HL-60 (cell line): ENCODE results near the gene ZNF280B.

Experiments
- DNase-seq, 2 experiments: peaks; one replicate each; pipeline ENCODE4 v3.0.0-alpha.2; 2010 to 2020; ENCODE audit warnings: low read depth in 1 of 2, low spot score in 1 of 2
- H3K27ac ChIP-seq: fragments of 250-450 bp; sonication (Bioruptor Pico); replicated peaks from 2 replicates; pipeline ENCODE4 v1.5.1; 2020; ENCODE audit warnings: mild to moderate bottlenecking, moderate library complexity
- H3K27me3 ChIP-seq: fragments of 250-450 bp; sonication (Bioruptor Pico); 2 replicates; pipeline ENCODE4 v1.5.1; 2021; ENCODE audit warnings: mild to moderate bottlenecking, moderate library complexity; ENCODE audit not compliant: insufficient read depth, poor library complexity, severe bottlenecking
- H3K4me3 ChIP-seq: replicated peaks from 2 replicates; pipeline ENCODE4 v1.5.1; 2011; ENCODE audit warnings: mild to moderate bottlenecking, control low read depth, low read length; ENCODE audit not compliant: insufficient read depth
- GABPA ChIP-seq: IDR thresholded peaks from 2 replicates; pipeline ENCODE4 v1.6.1; 2012; ENCODE audit warnings: low read depth
- POLR2AphosphoS5 ChIP-seq: IDR thresholded peaks from 2 replicates; pipeline ENCODE4 v1.6.1; 2012; ENCODE audit warnings: low read depth
- SPI1 ChIP-seq: IDR thresholded peaks from 2 replicates; pipeline ENCODE4 v1.6.1; 2012; ENCODE audit warnings: low read depth, mild to moderate bottlenecking, borderline replicate concordance
- TF ChIP-seq, protein P1 (sequence below): IDR thresholded peaks from one replicate; pipeline ENCODE4 v1.5.1; 2011; ENCODE audit warnings: low read length, control low read depth, inconsistent platforms; ENCODE audit not compliant: insufficient read depth
- TF ChIP-seq, protein P2 (sequence below): IDR thresholded peaks from 2 replicates; pipeline ENCODE4 v1.6.1; 2012; ENCODE audit warnings: low read depth; ENCODE audit not compliant: insufficient replicate concordance

Gene ZNF280B

DNA sequence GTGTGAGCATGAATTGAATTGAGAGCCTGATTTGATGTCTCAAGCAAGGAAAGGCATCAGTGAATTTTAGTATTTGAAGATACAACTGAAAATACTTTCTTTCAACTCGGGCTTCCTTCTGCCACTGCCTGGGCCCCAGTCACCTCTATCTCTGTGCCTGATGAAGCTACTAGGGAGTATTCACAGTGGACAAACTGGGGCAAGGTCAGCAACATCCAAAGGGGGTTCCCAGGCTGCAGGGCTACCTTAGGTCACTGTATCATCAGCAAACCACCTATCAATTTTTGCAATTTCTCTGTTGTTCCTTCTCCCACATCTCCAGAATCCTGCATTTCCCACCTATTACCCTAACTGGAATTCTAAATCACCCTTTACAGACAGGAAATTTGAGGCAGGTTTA lies 40.4 kb upstream of the ZNF280B start:
- no peak overlapping the region for H3K4me3 ChIP-seq
- H3K27ac ChIP-seq, result no peak overlapping the region
- no peaks in the 10 kb centered on the region for H3K27me3 ChIP-seq
- DNase-seq, result no peak
- no peak for TF ChIP-seq GABPA
- TF ChIP-seq, protein P1, sequence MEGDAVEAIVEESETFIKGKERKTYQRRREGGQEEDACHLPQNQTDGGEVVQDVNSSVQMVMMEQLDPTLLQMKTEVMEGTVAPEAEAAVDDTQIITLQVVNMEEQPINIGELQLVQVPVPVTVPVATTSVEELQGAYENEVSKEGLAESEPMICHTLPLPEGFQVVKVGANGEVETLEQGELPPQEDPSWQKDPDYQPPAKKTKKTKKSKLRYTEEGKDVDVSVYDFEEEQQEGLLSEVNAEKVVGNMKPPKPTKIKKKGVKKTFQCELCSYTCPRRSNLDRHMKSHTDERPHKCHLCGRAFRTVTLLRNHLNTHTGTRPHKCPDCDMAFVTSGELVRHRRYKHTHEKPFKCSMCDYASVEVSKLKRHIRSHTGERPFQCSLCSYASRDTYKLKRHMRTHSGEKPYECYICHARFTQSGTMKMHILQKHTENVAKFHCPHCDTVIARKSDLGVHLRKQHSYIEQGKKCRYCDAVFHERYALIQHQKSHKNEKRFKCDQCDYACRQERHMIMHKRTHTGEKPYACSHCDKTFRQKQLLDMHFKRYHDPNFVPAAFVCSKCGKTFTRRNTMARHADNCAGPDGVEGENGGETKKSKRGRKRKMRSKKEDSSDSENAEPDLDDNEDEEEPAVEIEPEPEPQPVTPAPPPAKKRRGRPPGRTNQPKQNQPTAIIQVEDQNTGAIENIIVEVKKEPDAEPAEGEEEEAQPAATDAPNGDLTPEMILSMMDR, result no peak
- TF ChIP-seq, protein P2, sequence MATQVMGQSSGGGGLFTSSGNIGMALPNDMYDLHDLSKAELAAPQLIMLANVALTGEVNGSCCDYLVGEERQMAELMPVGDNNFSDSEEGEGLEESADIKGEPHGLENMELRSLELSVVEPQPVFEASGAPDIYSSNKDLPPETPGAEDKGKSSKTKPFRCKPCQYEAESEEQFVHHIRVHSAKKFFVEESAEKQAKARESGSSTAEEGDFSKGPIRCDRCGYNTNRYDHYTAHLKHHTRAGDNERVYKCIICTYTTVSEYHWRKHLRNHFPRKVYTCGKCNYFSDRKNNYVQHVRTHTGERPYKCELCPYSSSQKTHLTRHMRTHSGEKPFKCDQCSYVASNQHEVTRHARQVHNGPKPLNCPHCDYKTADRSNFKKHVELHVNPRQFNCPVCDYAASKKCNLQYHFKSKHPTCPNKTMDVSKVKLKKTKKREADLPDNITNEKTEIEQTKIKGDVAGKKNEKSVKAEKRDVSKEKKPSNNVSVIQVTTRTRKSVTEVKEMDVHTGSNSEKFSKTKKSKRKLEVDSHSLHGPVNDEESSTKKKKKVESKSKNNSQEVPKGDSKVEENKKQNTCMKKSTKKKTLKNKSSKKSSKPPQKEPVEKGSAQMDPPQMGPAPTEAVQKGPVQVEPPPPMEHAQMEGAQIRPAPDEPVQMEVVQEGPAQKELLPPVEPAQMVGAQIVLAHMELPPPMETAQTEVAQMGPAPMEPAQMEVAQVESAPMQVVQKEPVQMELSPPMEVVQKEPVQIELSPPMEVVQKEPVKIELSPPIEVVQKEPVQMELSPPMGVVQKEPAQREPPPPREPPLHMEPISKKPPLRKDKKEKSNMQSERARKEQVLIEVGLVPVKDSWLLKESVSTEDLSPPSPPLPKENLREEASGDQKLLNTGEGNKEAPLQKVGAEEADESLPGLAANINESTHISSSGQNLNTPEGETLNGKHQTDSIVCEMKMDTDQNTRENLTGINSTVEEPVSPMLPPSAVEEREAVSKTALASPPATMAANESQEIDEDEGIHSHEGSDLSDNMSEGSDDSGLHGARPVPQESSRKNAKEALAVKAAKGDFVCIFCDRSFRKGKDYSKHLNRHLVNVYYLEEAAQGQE, result no peak
- TF ChIP-seq SPI1, result no peak
- no peak for TF ChIP-seq POLR2AphosphoS5

DNA sequence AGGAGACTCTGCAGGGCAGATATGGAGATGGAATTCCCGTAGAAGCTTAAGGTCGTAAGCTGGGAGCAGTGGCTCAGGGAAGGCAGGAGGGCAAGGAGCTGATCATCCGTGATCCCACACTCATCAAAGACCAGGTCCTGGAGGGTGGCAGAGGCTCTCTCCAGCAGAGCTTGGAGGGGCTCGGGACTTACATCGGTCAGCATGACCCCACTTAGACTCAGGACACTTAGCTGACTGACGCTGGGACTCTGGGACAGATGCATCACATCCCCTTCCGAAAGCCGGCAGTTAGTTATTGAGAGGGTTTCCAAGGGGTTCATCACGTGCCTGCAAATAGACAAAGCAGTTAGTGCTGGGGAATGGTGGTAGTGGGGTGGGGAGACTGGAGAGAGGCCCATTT lies 39.8 kb upstream of the ZNF280B start:
- TF ChIP-seq SPI1, result no peak
- TF ChIP-seq, protein P1, result no peak
- TF ChIP-seq GABPA, result no peak
- no peak for TF ChIP-seq POLR2AphosphoS5
- TF ChIP-seq, protein P2, result no peak
- H3K27ac ChIP-seq, result peak overlapping the region; percentile 58
- H3K4me3 ChIP-seq, result no peak overlapping the region
- H3K27me3 ChIP-seq, result no peaks in the 10 kb centered on the region
- no peak for DNase-seq

DNA sequence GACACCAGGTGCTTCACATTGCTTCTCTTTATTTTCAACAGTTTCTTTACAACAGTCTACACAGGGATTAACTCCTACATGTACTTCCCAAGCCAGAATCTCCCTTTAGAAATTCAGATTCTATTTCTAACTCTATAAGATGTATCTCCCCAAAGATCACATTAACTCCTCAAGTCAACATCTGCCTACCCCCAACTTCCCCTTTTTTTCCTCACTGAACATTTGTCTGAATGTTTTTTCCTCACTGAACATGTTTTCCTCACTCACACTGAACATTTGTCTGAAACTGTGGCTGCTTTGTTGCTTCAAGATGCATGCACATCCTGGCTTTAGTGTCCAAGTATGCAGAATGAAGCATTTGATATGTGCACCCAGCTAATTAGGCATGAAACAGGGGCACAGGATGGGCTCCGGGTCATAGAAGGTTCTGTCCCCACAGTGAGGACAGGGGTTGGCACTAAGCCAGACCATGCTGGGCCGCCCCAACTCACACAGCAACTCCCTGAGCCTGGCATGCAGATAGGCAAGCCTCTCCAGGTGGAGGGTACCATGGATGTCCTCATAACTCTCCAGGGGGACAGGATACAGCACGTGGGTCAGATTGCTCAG lies 39.3 kb upstream of the ZNF280B start:
- peak in 1 of 2 experiments; percentile 38 for DNase-seq
- no peak for TF ChIP-seq POLR2AphosphoS5
- TF ChIP-seq SPI1, result peak; percentile 77; the same call in 1 of the 2 replicates
- H3K27me3 ChIP-seq, result no peaks in the 10 kb centered on the region
- no peak overlapping the region for H3K4me3 ChIP-seq
- peak overlapping the region; percentile 58 for H3K27ac ChIP-seq

DNA sequence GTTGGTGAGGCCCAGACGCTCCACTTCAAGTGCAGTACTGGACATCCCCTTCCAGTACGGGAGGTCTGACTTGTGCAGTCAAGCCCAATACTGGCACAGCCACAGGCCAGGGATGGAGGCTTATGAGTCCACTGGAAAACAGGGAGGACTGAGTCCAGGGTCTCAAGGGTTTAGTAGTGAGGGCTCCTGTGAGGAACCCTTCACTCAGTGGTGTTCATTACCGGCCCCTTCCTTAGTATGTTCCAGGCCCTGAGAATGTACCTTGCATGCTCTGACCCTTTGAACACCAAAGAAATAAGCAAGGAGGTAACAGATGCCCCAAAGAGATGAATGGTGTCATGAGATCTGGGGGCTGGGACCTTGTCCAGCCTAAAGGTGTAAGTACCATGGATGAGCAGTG lies 38.7 kb upstream of the ZNF280B start:
- no peak overlapping the region for H3K4me3 ChIP-seq
- no peaks in the 10 kb centered on the region for H3K27me3 ChIP-seq
- peak overlapping the region; percentile 58 for H3K27ac ChIP-seq
- TF ChIP-seq POLR2AphosphoS5, result no peak
- no peak for TF ChIP-seq SPI1
- no peak for DNase-seq

DNA sequence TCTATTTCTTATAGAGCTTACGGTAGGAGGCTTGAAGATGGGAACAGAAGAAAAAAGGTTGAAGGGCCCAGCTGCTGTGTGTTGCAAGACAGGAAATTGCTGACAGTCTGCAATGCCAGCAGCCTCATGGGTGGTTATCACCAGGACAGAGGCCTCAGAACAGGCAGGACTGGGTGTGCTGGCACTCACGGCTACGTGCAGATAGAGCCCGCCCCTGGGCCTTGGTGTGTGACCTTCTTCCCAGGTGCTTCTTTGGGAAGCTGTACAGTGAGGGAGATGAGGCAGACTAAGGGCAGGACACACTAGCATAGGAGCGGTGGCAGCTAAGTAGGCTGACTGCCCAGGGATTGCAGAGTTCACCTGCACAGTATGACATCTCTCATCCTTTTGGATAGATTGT lies 37.9 kb upstream of the ZNF280B start:
- H3K4me3 ChIP-seq, result no peak overlapping the region
- H3K27ac ChIP-seq, result peak overlapping the region; percentile 58
- no peaks in the 10 kb centered on the region for H3K27me3 ChIP-seq
- TF ChIP-seq, protein P2, result peak; percentile 31
- TF ChIP-seq, protein P1, result no peak
- TF ChIP-seq SPI1 (peak; percentile 31; the same call in 1 of the 2 replicates), GABPA (0 out of 2 replicates have a peak, but pooled peaks have one; percentile 30), POLR2AphosphoS5 (peak; percentile 94)
- DNase-seq, result peak; percentile 66 to 92
